HEK293 (cell line): ENCODE measurements around the gene ZNF200.

Experiments used
- AEBP2 ChIP-seq: fragments of 450-650 bp; formaldehyde crosslinking; IDR thresholded peaks from 2 replicates; pipeline ENCODE4 v1.5.1; 2016; ENCODE audit warnings: missing biosample characterization, missing genetic modification characterization, borderline replicate concordance
- BCL11A ChIP-seq: fragments of 450-650 bp; formaldehyde crosslinking; IDR thresholded peaks from 2 replicates; pipeline ENCODE4 v1.5.1; 2016; ENCODE audit warnings: low read depth, missing biosample characterization, missing genetic modification characterization
- BCL11B ChIP-seq: fragments of 450-650 bp; formaldehyde crosslinking; IDR thresholded peaks from 2 replicates; pipeline ENCODE4 v1.5.1; 2016; ENCODE audit warnings: low read depth, missing biosample characterization, missing genetic modification characterization
- ELK4 ChIP-seq: IDR thresholded peaks from 2 replicates; pipeline ENCODE4 v1.6.1; 2011; ENCODE audit warnings: mild to moderate bottlenecking, low read depth, low read length, borderline replicate concordance
- KLF17 ChIP-seq: fragments of 450-650 bp; formaldehyde crosslinking; IDR thresholded peaks from 2 replicates; pipeline ENCODE4 v1.5.1; 2016; ENCODE audit warnings: missing biosample characterization, missing genetic modification characterization
- PRDM6 ChIP-seq: fragments of 450-650 bp; formaldehyde crosslinking; IDR thresholded peaks from 2 replicates; pipeline ENCODE4 v1.5.1; 2017; ENCODE audit warnings: missing biosample characterization, missing genetic modification characterization
- REST ChIP-seq: fragments of 450-650 bp; formaldehyde crosslinking; IDR thresholded peaks from 2 replicates; pipeline ENCODE4 v1.5.1; 2016; ENCODE audit warnings: missing biosample characterization, missing genetic modification characterization
- ZBTB11 ChIP-seq: fragments of 450-650 bp; formaldehyde crosslinking; conservative IDR thresholded peaks from 2 replicates; pipeline ENCODE4 v1.5.1; 2016; ENCODE audit warnings: low read depth, missing biosample characterization, missing genetic modification characterization
- ZBTB44 ChIP-seq: fragments of 450-650 bp; IDR thresholded peaks from 2 replicates; pipeline ENCODE4 v1.5.1; 2018; ENCODE audit warnings: missing biosample characterization, mild to moderate bottlenecking, missing genetic modification characterization
- ZNF112 ChIP-seq: fragments of 450-650 bp; formaldehyde crosslinking; IDR thresholded peaks from 2 replicates; pipeline ENCODE4 v1.5.0; 2017; ENCODE audit warnings: missing biosample characterization, missing genetic modification characterization
- ZNF132 ChIP-seq: fragments of 450-650 bp; formaldehyde crosslinking; IDR thresholded peaks from 2 replicates; pipeline ENCODE4 v1.5.1; 2017; ENCODE audit warnings: missing biosample characterization, missing genetic modification characterization, borderline replicate concordance
- ZNF19 ChIP-seq: fragments of 450-650 bp; formaldehyde crosslinking; IDR thresholded peaks from 2 replicates; pipeline ENCODE4; 2016; ENCODE audit warnings: missing biosample characterization, missing genetic modification characterization, low read depth
- ZNF239 ChIP-seq: fragments of 450-650 bp; formaldehyde crosslinking; IDR thresholded peaks from 2 replicates; pipeline ENCODE4 v1.5.1; 2016; ENCODE audit warnings: missing biosample characterization, missing genetic modification characterization
- ZNF433 ChIP-seq: fragments of 450-650 bp; formaldehyde crosslinking; IDR thresholded peaks from 2 replicates; pipeline ENCODE4 v1.5.1; 2016; ENCODE audit warnings: missing biosample characterization, missing genetic modification characterization, low read depth
- ZNF600 ChIP-seq: fragments of 450-650 bp; formaldehyde crosslinking; IDR thresholded peaks from 2 replicates; pipeline ENCODE4 v1.5.1; 2016; ENCODE audit warnings: missing biosample characterization, missing genetic modification characterization
- ZNF670 ChIP-seq: fragments of 450-650 bp; formaldehyde crosslinking; IDR thresholded peaks from 2 replicates; pipeline ENCODE4 v1.5.1; 2016; ENCODE audit warnings: missing biosample characterization, missing genetic modification characterization, low read depth
- ZNF701 ChIP-seq: fragments of 450-650 bp; formaldehyde crosslinking; IDR thresholded peaks from 2 replicates; pipeline ENCODE4 v1.5.1; 2016; ENCODE audit warnings: missing biosample characterization, missing genetic modification characterization
- ZNF707 ChIP-seq: fragments of 450-650 bp; formaldehyde crosslinking; IDR thresholded peaks from 2 replicates; pipeline ENCODE4 v1.5.1; 2016; ENCODE audit warnings: missing biosample characterization, missing genetic modification characterization
- ZNF747 ChIP-seq: fragments of 450-650 bp; formaldehyde crosslinking; IDR thresholded peaks from 2 replicates; pipeline ENCODE4 v1.5.1; 2016; ENCODE audit warnings: missing biosample characterization, missing genetic modification characterization
- ZSCAN4 ChIP-seq: fragments of 450-650 bp; formaldehyde crosslinking; IDR thresholded peaks from 2 replicates; pipeline ENCODE4 v1.5.1; 2017; ENCODE audit warnings: missing biosample characterization, missing genetic modification characterization

ZNF200 gene

GRCh38 chr16:3282730-3283542, 48.0 kb upstream of the ZNF200 start, which contains the start of gene ZNF263 (continued):
- TF ChIP-seq PRDM6 (tag by site-specific recombination) (no peak), ZNF239 (tag by site-specific recombination) (no peak), ZBTB44 (tag by site-specific recombination) (0 out of 2 replicates have a peak, but pooled peaks have one; percentile 35), BCL11B (tag by site-specific recombination) (peak; percentile 63; the same call in 1 of the 2 replicates), BCL11A (no peak), AEBP2 (tag by site-specific recombination) (no peak), REST (no peak; the same call in 1 of the 2 replicates), ZSCAN4 (tag by site-specific recombination) (0 out of 2 replicates have a peak, but pooled peaks have one; percentile 7), ZNF747 (tag by site-specific recombination) (no peak), ZNF670 (no peak), ZNF701 (tag by site-specific recombination) (no peak), ZNF112 (tag by site-specific recombination) (no peak), ZNF707 (tag by site-specific recombination) (no peak), ZBTB11 (tag by site-specific recombination) (peak; percentile 25; the same call in 1 of the 2 replicates), ZNF19 (no peak), ZNF433 (tag by site-specific recombination) (no peak), ELK4 (no peak; the same call in 1 of the 2 replicates), ZNF600 (no peak), KLF17 (tag by site-specific recombination) (no peak; the same call in 1 of the 2 replicates), ZNF132 (tag by site-specific recombination) (no peak)
